GM10266 (cell line): ENCODE results near the gene SNTA1.
A peak's percentile ranks its signal among the peaks of the same experiment; 100 is the strongest.
"Not testable (repeated sequence)": the region's sequence is repeated elsewhere in the genome, so short reads cannot be mapped to it uniquely, and the experiment has no call there.

Source experiments
- DNase-seq: peaks from one replicate; pipeline ENCODE4 v3.0.0; 2012; ENCODE audit errors: extremely low spot score
- TF ChIP-seq, protein P1 (sequence below): IDR thresholded peaks from 2 replicates; pipeline ENCODE4 v1.5.1; 2012; ENCODE audit warnings: mild to moderate bottlenecking, low read depth; ENCODE audit not compliant: control insufficient read depth, insufficient read depth; ENCODE audit errors: missing control alignments

The SNTA1 gene

DNA sequence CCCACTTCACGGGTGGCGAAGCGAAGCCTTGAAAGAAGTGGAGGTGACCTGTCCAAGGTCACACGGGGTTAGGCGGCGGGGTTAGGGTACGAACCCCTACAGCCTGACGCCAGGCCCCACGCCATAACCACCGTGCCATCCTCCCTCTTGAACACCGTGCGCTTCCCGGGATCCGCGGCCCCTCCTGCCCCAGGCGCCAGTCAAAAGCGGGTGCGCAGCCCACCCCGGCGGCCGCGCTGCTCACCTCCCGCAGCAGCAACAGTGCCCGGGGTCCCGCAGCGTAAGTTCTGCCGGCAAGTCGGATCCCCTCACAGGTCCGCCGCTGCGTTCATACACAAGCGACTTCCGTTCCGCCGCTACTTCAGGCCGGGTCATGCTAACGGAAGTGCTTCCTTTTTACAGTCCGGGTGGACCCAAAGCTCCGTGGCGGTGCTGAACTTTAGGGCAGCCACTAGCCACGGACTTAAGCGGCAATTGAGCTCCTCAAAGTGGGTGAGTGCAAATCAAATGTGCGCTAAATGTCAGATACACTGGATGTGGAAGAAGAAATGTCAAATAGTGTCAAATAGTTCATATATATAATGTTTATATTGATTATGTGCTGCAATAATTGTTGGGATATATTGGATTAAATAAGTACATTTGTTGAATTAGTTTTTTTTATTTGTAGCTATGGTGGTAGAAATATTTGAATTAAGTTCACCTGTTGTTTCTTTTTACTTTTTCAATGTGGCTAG is 42.2 kb downstream of the SNTA1 start, which contains the start of gene CDK5RAP1:
TSS of gene CDK5RAP1 (minus strand) at position 336 of the 737 bp plus-strand sequence. CDS start 4,455 bp downstream, outside the sequence.
- TF ChIP-seq, protein P1, sequence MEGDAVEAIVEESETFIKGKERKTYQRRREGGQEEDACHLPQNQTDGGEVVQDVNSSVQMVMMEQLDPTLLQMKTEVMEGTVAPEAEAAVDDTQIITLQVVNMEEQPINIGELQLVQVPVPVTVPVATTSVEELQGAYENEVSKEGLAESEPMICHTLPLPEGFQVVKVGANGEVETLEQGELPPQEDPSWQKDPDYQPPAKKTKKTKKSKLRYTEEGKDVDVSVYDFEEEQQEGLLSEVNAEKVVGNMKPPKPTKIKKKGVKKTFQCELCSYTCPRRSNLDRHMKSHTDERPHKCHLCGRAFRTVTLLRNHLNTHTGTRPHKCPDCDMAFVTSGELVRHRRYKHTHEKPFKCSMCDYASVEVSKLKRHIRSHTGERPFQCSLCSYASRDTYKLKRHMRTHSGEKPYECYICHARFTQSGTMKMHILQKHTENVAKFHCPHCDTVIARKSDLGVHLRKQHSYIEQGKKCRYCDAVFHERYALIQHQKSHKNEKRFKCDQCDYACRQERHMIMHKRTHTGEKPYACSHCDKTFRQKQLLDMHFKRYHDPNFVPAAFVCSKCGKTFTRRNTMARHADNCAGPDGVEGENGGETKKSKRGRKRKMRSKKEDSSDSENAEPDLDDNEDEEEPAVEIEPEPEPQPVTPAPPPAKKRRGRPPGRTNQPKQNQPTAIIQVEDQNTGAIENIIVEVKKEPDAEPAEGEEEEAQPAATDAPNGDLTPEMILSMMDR, result no peak
- DNase-seq, result peak; percentile 88

DNA sequence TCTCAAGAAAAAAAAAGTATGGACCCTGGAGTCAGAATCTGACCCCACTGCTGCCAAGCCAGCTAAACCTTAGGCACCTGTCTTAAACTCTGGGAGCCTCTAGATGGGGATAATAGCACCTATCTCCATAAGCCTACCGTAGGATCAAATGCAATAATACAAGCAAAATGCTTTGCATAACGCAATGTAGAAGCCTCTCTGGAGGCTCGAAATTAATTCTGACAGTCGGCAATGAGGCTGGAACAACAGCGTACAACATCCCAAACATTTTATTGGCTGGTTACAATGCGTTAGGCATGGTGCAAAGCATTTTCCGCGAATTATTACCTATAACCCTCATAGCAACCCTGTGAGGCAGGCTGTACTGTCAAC is 42.8 kb downstream of the SNTA1 start:
- TF ChIP-seq, protein P1, result no peak
- no peak for DNase-seq

DNA sequence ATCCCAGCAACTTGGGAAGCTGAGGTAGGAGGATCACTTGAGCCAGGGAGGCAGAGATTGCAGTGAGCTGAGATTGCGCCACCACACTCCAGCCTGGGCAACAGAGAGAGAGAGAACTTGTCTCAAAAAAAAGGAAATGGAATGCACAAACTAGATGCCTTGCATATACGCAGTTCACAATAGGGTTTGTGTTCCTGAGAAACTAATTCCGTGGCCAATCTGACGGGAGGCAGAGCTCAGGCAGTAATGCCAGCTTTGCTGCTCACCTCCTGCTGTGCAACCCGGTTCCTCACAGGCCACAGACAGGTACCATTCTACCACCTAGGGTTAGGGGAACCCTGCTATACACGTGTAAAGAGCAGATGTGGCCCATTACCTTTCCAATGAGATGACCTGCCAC is 43.6 kb downstream of the SNTA1 start:
- DNase-seq, result no peak

DNA sequence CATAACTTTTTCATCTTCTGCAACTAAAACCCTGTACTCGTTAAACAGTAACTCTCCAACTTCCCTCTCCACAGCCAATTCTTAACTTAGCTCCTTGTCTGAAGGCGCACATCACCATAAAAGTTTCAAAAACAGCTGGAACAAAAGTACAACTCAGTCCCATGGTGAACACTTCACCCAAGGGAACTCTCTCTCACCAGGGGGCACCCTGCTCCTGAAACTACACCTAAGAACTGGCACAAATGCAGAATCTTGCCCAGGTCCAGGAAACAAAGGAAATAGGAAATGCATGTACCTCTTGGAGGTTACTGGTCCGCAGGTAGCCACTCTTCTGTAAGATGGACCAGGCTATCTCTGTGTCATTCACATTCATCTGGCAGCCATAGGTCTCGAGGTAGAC is 48.8 kb downstream of the SNTA1 start:
- TF ChIP-seq, protein P1, result no peak

More for the DNA sequence above, 43.6 kb downstream of the SNTA1 start:
- TF ChIP-seq, protein P1, result no peak

DNA sequence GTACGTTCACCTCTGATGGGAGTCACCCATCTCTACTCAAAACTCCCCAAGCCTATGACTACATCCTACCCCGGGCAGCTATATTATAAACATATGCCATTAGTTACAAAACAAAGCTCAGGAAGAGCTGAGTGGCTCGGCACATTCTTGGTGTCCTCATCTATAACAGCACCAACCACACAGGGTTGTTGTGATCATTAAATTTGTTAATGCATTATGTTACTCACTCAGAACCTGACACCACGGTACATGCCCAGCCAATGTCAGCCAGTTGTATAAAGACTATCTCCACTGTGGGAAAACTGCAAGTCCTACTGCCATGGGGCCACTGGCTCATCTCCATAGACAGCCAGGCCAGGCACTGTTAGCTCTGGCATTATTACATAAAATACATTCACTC is 50.0 kb downstream of the SNTA1 start:
- TF ChIP-seq, protein P1, result no peak
- DNase-seq, result no peak

More for the DNA sequence above, 48.8 kb downstream of the SNTA1 start:
- no peak for DNase-seq

DNA sequence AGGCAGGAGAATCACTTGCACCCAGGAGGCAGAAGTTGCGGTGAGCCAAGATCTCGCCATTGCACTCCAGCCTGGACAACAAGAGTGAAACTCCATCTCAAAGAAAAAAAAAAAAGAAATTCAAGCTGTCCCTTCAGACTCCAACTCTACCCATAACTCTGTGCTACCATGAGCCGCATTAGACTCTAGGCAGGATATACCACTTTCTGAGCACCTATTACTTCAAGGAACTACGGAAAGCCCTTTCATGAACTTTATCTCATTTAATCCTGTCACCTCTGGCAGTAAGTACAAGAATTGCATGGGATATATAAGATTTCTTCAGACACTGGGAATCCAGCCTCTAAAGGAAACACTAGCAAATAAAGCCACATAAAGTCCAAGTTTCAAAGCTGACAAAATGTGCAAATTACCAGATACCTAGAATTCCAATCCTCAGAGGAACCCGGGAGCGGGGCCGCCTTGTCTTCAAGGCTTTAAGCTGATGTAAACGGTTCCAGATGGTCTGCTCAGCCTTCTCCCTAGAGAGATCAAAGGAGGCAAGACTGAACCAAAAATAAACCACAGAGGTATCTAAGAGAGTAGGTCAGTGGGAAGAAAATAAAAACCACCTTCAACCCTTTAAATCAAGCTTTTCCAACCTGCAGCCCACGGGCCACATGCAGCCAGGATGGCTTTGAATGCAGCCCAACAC is 51.7 kb downstream of the SNTA1 start:
- TF ChIP-seq, protein P1, result no peak
- DNase-seq, result no peak

DNA sequence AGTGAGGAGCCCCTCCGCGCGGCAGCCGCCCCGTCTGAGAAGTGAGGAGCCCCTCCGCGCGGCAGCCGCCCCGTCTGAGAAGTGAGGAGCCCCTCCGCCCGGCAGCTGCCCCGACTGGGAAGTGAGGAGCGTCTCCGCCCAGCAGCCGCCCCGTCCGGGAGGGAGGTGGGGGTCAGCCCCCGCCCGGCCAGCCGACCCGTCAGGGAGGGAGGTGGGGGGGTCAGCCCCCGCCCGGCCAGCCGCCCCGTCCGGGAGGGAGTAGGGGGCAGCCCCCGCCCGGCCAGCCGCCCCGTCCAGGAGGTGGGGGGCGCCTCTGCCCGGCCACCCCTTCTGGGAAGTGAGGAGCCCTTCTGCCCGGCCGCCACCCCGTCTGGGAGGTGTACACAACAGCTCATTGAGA is 54.2 kb downstream of the SNTA1 start:
- not testable (repeated sequence) for DNase-seq
